ENCODE measurements around the gene CELA1. TPM values are rescaled to one million over a fixed set of nuclear protein-coding genes. Genes with fewer than 3 reads are reported as not detected.

CELA1 gene
- total RNA-seq, 2 experiments from 2014 or later: not detected

- no TSS peak for BruUV-seq (replicated peaks)
- ChIA-PET POLR2A (interaction anchor here (0.6 to 0.7 kb wide), 3 partner anchors 9 to 273 kb away, joined by 3 to 6 read pairs (median 3); no protein-coding TSS in a partner anchor), CTCF (ENCODE audit: unreplicated experiment) (no interaction called here)
- no peak overlapping the region for H3K4me3 ChIP-seq (ENCODE audit: low read depth, low read length, poor library complexity, severe bottlenecking)
- intact Hi-C loops (cut with micrococcal nuclease; ENCODE audit: unreplicated experiment): no loop called here
- H3K4me2 ChIP-seq (ENCODE audit: low read length): no peak overlapping the region
- H3K9me3 ChIP-seq (ENCODE audit: low read length): no peaks in the 10 kb centered on the region
- H4K20me1 ChIP-seq (ENCODE audit: insufficient read depth, low read length): no peaks in the 10 kb centered on the region
- TF ChIP-seq CTCF (conservative IDR thresholded peaks at IDR 0.05; ENCODE audit: low read length) (no peak), EZH2phosphoT487 (IDR thresholded peaks at IDR 0.05; ENCODE audit: borderline replicate concordance, low read depth, low read length) (no peak)
- H3K79me2 ChIP-seq (ENCODE audit: insufficient read depth, low read depth, low read length): no peaks in the 10 kb centered on the region
- no peak for DNase-seq (ENCODE audit: low spot score)
- no peaks in the 10 kb centered on the region for H3K9me2 ChIP-seq (ENCODE audit: insufficient read depth, low read length)
- peaks cover 27% of the 10 kb centered on the region for H3K4me1 ChIP-seq (ENCODE audit: insufficient read depth, low read length, poor library complexity, severe bottlenecking)
- H3K36me3 ChIP-seq (ENCODE audit: insufficient read depth, low read length): no peaks in the 10 kb centered on the region
- no peak overlapping the region for H3K27ac ChIP-seq (ENCODE audit: low read depth, low read length, poor library complexity, severe bottlenecking)
- no peak overlapping the region for H2AFZ ChIP-seq (ENCODE audit: low read length)
These were observed 16.7 kb downstream of the CELA1 start for GRCh38 chr12:51329742-51330141.

- TF ChIP-seq CTCF (conservative IDR thresholded peaks at IDR 0.05; ENCODE audit: low read length) (no peak), EZH2phosphoT487 (IDR thresholded peaks at IDR 0.05; ENCODE audit: borderline replicate concordance, low read depth, low read length) (no peak)
- BruUV-seq (replicated peaks): no TSS peak
- intact Hi-C loops (cut with micrococcal nuclease; ENCODE audit: unreplicated experiment): no loop called here
These were observed 17.9 kb downstream of the CELA1 start for GRCh38 chr12:51328587-51328986.

GRCh38 chr12:51326698-51327439 is 19.6 kb downstream of the CELA1 start:
- H3K4me1 ChIP-seq (ENCODE audit: insufficient read depth, low read length, poor library complexity, severe bottlenecking): peaks cover 54% of the 10 kb centered on the region
- CTCF ChIA-PET (ENCODE audit: unreplicated experiment): interaction anchor here (1.1 kb wide), 1 partner anchor 15 kb away, joined by 5 read pairs; no protein-coding TSS in a partner anchor
- peak overlapping the region; percentile 66 for H3K4me2 ChIP-seq (ENCODE audit: low read length)
- no peaks in the 10 kb centered on the region for H3K79me2 ChIP-seq (ENCODE audit: insufficient read depth, low read depth, low read length)
- H3K9me3 ChIP-seq (ENCODE audit: low read length): no peaks in the 10 kb centered on the region
- intact Hi-C loops (cut with micrococcal nuclease; ENCODE audit: unreplicated experiment): no loop called here
- TF ChIP-seq EZH2phosphoT487 (IDR thresholded peaks at IDR 0.05; ENCODE audit: borderline replicate concordance, low read depth, low read length): no peak
- TF ChIP-seq CTCF (conservative IDR thresholded peaks at IDR 0.05; ENCODE audit: low read length): no peak
- H2AFZ ChIP-seq (ENCODE audit: low read length): no peak overlapping the region
- H3K4me3 ChIP-seq (ENCODE audit: low read depth, low read length, poor library complexity, severe bottlenecking): peak overlapping the region; percentile 34
- peak overlapping the region; percentile 4 for H3K27ac ChIP-seq (ENCODE audit: low read depth, low read length, poor library complexity, severe bottlenecking)
- no TSS peak for BruUV-seq (replicated peaks)
- no peaks in the 10 kb centered on the region for H4K20me1 ChIP-seq (ENCODE audit: insufficient read depth, low read length)
- peak; percentile 76 for DNase-seq (ENCODE audit: low spot score)
- no peaks in the 10 kb centered on the region for H3K36me3 ChIP-seq (ENCODE audit: insufficient read depth, low read length)
- POLR2A ChIA-PET: interaction anchor here (0.5 to 0.7 kb wide), 8 partner anchors 13 to 402 kb away, joined by 3 to 6 read pairs (median 4); a partner anchor contains a TSS
- no peaks in the 10 kb centered on the region for H3K9me2 ChIP-seq (ENCODE audit: insufficient read depth, low read length)

More at GRCh38 chr12:51328587-51328986, 17.9 kb downstream of the CELA1 start:
- Histone ChIP-seq H3K9me2 (ENCODE audit: insufficient read depth, low read length) (no peaks in the 10 kb centered on the region), H3K9me3 (ENCODE audit: low read length) (no peaks in the 10 kb centered on the region), H3K4me1 (ENCODE audit: insufficient read depth, low read length, poor library complexity, severe bottlenecking) (peaks cover 37% of the 10 kb centered on the region), H3K4me2 (ENCODE audit: low read length) (no peak overlapping the region), H3K79me2 (ENCODE audit: insufficient read depth, low read depth, low read length) (no peaks in the 10 kb centered on the region), H3K27ac (ENCODE audit: low read depth, low read length, poor library complexity, severe bottlenecking) (no peak overlapping the region), H3K4me3 (ENCODE audit: low read depth, low read length, poor library complexity, severe bottlenecking) (no peak overlapping the region), H2AFZ (ENCODE audit: low read length) (no peak overlapping the region), H3K36me3 (ENCODE audit: insufficient read depth, low read length) (no peaks in the 10 kb centered on the region), H4K20me1 (ENCODE audit: insufficient read depth, low read length) (no peaks in the 10 kb centered on the region)
- ChIA-PET CTCF (ENCODE audit: unreplicated experiment) (no interaction called here), POLR2A (no interaction called here)
- DNase-seq (ENCODE audit: low spot score): no peak

Data from OCI-LY7 (cell line).